ENCODE measurements around the gene C2CD2.

DNA sequence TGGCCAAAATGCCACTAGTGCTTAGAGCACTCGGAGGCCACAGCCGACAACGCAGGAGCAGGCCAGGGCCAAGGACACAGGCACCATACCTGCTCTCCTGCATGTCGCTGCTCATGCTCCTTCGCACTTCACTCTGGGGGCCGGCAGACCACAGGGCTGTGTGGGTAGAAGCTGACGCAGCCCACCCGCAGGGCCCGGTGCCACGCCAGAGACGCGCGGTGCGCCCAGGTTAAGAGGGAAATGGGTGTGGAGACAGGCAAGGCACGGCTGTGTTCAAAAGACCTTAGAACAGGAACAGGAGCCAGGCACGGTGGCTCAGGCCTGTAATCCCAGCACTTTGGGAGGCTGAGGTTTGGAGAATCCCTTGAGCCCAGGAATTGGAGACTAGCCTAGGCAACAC, 61.1 kb downstream of the C2CD2 start:
- TF ChIP-seq, protein P1, sequence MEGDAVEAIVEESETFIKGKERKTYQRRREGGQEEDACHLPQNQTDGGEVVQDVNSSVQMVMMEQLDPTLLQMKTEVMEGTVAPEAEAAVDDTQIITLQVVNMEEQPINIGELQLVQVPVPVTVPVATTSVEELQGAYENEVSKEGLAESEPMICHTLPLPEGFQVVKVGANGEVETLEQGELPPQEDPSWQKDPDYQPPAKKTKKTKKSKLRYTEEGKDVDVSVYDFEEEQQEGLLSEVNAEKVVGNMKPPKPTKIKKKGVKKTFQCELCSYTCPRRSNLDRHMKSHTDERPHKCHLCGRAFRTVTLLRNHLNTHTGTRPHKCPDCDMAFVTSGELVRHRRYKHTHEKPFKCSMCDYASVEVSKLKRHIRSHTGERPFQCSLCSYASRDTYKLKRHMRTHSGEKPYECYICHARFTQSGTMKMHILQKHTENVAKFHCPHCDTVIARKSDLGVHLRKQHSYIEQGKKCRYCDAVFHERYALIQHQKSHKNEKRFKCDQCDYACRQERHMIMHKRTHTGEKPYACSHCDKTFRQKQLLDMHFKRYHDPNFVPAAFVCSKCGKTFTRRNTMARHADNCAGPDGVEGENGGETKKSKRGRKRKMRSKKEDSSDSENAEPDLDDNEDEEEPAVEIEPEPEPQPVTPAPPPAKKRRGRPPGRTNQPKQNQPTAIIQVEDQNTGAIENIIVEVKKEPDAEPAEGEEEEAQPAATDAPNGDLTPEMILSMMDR (IDR thresholded peaks at IDR 0.05) = no peak
- no peak for TF ChIP-seq EZH2 (IDR thresholded peaks at IDR 0.05; ENCODE audit: borderline replicate concordance, insufficient read depth, low read depth, low read length, poor library complexity, severe bottlenecking)
